GM12892 (cell line): ENCODE measurements around the gene KIF6.

Experiments
- POLR2A ChIP-seq: IDR thresholded peaks from 2 replicates; pipeline ENCODE4 v1.6.1; 2011; ENCODE audit warnings: low read depth, low read length, control low read depth
- POLR2AphosphoS5 ChIP-seq: IDR thresholded peaks from 2 replicates; pipeline ENCODE4 v1.6.1; 2011; ENCODE audit warnings: low read depth, low read length, control low read depth
- TAF1 ChIP-seq: IDR thresholded peaks from 2 replicates; pipeline ENCODE4 v1.6.1; 2011; ENCODE audit warnings: low read depth, mild to moderate bottlenecking, control low read depth, low read length, borderline replicate concordance

DNA sequence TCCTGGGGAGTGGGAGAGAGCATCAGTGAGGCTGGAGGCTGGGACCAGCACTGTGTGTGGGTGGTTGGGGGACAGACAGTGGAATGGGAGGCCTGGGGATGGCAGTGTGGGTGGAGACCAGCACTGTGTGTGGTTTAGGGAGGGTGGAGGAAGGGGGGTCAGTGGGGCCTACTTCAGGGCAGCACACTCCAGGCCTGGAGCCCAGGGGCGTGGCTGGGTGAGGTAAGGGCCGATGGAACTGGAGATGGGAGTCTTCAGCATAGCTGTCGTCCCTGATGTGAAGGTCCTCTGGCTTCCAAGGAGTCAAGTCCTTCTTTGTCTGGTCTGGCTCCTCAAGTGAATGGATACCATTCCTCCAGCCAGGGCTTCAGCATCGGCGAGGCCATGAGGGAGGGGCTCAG, 429.6 kb downstream of the KIF6 start:
- TF ChIP-seq POLR2AphosphoS5 = no peak
- no peak for TF ChIP-seq POLR2A
- TF ChIP-seq TAF1 = no peak
